ENCODE measurements around the gene BABAM1.
A peak's percentile ranks its signal among the peaks of the same experiment; 100 is the strongest.

The BABAM1 gene

DNA sequence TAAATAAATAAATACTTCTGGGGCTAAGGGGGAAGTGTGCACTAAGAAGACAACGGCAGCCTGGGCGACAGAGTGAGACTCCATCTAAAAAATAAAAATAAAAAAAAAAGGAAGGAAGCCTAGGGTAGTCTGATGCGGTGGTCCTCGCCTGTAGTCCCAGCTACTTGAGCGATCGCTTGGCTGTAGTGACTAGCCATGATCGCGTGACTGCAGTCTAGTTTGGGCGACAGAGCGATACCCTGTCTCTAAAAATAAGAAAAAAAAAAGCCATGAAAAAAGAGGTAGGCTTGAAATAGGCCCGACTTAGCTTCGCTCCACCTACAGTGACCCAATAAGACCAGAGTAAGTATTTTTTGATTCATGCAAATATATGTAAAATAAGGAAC is 661 bp upstream of the BABAM1 start:
- TF ChIP-seq, protein P1, sequence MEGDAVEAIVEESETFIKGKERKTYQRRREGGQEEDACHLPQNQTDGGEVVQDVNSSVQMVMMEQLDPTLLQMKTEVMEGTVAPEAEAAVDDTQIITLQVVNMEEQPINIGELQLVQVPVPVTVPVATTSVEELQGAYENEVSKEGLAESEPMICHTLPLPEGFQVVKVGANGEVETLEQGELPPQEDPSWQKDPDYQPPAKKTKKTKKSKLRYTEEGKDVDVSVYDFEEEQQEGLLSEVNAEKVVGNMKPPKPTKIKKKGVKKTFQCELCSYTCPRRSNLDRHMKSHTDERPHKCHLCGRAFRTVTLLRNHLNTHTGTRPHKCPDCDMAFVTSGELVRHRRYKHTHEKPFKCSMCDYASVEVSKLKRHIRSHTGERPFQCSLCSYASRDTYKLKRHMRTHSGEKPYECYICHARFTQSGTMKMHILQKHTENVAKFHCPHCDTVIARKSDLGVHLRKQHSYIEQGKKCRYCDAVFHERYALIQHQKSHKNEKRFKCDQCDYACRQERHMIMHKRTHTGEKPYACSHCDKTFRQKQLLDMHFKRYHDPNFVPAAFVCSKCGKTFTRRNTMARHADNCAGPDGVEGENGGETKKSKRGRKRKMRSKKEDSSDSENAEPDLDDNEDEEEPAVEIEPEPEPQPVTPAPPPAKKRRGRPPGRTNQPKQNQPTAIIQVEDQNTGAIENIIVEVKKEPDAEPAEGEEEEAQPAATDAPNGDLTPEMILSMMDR (IDR thresholded peaks at IDR 0.05), result no peak

DNA sequence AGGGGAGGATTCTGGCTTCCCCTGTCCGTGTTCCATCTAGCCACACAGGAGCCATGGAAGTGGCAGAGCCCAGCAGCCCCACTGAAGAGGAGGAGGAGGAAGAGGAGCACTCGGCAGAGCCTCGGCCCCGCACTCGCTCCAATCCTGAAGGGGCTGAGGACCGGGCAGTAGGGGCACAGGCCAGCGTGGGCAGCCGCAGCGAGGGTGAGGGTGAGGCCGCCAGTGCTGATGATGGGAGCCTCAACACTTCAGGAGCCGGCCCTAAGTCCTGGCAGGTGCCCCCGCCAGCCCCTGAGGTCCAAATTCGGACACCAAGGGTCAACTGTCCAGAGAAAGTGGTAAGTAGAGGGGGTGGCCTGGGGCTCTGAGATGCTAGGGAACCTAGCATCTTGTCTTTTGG is 1.5 kb downstream of the BABAM1 start:
- TF ChIP-seq, protein P1 (IDR thresholded peaks at IDR 0.05), result no peak

DNA sequence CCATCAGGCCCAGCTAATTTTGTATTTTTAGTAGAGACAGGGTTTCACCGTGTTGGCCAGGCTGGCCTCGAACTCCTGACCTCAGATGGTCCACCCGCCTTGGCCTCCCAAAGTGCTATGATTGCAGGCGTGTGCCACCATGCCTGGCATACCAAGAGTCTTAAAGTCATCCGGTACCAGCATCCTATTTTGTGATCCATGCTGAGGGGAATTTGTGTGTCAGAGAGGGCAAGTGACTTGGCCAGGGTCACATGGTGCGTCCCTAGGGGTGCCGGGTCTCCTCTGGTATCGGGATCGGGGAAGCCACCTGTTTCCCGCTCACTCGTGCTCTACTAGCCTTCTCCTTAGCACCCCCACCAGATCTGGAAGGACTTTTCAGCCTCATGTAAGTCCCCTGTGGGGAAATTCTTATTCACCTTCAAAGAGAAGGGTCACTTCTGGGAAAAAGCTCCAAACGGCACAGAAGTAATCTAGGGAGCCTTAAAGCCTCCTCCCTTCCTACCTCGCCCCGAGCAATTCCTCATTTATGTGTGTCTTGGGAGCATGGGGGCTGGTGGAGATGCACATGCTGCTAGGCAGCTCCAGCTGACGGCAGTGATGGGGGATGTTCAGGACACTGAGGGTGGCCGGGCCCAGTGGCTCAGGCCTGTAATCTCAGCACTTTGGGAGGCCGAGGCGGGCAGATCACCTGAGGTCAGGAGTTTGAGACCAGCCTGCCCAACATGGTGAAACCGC is 8.4 kb downstream of the BABAM1 start:
- TF ChIP-seq, protein P1 (IDR thresholded peaks at IDR 0.05), result no peak

DNA sequence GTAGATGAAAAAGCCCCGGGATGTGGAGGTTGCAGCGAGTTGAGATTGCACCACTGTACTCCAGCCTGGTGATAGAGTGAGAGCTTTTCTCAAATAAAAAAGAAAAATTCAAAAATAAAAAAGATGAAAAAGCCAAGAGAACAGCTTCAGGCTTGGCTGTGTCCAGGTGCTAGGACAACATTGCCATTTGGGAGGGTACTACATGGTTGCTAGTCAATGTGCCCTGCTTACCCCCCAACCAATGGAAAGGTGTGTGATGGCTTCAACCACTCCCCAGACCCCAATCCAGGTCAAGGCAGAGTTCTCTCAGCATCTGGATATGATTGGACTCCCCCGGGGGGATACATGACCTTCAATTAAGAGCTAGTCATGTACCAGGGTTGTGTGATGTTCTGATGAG is 12.2 kb downstream of the BABAM1 start:
- TF ChIP-seq, protein P1 (IDR thresholded peaks at IDR 0.05), result no peak

DNA sequence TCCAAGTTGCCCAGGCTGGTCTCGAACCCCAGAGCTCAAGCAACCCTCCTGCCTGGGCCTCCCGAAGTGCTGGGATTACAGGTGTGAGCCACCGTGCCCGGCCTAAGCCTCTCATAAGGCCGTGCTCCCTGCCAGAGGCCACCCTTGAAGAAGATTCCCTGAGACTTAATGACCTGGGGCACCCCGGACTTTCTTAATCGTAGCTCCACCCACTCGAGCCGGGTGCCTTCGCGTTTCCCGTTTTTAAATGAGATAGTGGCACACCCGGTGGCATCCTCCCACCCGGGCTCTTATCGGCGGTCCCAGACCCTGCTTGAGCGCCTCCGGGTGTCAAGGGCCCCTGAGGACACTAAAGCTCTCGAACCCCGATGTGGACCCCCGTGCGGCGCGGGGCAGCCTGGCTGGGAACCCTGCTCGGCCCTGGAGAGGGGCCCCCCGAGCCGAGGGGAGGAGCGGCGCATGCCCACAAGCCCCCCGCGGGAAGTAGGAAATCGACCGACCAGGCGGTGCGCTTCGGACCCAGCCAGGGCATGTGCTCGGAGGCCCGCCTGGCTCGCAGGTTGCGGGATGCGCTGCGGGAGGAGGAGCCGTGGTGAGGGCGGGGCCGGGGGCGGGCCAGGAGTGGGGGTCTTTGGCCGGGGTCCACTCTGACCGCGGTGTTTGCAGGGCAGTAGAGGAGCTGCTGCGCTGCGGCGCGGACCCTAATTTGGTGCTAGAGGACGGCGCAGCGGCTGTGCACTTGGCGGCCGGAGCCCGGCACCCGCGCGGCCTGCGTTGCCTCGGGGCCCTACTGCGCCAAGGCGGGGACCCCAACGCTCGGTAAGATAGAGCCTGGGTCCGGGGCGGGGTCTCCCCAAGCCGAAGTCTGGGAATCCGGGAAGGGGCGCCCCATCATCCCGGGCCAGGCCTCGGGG is 14.4 kb downstream of the BABAM1 start, which contains the start of gene ANKLE1:
TSS of gene ANKLE1 (plus strand) at position 511 of the 914 bp plus-strand sequence. CDS start at position 531, 20 bp downstream.
- TF ChIP-seq, protein P1 (IDR thresholded peaks at IDR 0.05), result no peak

DNA sequence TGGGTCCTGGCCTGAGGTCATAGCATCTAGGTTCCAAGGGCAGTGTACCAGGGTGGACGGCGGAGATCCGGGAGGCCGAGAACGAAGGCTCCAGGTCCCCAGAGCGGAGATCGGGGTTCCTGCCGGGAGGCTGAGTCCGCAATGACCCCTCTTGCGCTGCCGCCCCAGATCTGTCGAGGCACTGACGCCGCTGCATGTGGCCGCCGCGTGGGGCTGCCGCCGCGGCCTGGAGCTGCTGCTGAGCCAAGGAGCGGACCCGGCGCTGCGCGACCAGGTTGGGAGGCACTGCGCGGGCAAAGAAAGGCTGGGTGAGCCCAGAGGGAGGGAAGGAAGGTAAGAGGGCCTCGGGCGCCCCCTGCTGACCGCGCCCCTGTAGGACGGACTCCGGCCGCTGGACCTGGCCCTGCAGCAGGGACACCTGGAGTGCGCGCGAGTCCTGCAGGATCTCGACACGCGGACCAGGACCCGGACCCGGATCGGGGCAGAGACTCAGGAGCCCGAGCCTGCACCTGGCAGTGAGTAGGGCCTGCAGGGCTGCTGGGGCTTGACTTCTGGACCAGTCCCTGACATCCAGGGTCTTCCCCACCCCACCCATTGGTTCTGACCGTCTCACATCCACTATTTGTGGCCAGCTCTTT is 15.4 kb downstream of the BABAM1 start:
- TF ChIP-seq, protein P1 (IDR thresholded peaks at IDR 0.05), result peak; percentile 89

DNA sequence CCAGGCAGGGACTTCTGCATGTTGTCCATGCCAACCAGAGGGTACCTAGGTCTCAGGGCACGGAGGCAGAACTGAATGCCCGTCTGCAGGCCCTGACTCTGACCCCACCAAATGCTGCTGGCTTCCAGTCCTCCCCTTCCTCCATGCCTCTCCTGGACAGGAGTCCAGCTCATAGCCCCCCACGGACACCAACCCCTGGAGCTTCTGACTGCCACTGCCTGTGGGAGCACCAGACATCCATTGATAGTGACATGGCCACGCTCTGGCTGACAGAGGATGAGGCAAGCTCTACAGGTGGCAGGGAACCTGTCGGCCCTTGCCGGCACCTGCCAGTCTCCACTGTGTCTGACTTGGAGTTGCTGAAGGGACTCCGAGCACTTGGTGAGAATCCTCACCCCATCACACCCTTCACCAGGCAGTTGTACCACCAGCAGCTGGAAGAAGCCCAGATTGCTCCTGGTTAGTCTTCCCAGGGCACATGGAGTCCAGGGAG is 16.3 kb downstream of the BABAM1 start:
- TF ChIP-seq, protein P1 (IDR thresholded peaks at IDR 0.05), result no peak

Data from LNCAP (cell line).